IMR-90 (cell line): ENCODE data around the gene PTGES2. TPM values are rescaled to one million over a fixed set of nuclear protein-coding genes. Genes with fewer than 3 reads are reported as not detected.

Experiments used
- ATAC-seq: fragments of 200-7000 bp; cut with Tn5 transposase; 2 replicates; pipeline ENCODE4 v1.9.1; 2020; ENCODE audit warnings: low read depth, mild to moderate bottlenecking, moderate library complexity
- BruUV-seq: library from RNA; stranded (reverse); fragments of 400-500 nt; replicated peaks from 2 replicates; lab custom pipeline; 2021; lab: Mats Ljungman, UMichigan
- CTCF ChIA-PET: fragments of 300-600 bp; formaldehyde crosslinking; extraction: SDS; loops from one replicate; lab custom pipeline; 2021; ENCODE audit warnings: antibody characterized with exemption; lab: Yijun Ruan, JAX
- POLR2A ChIA-PET: fragments of 300-600 bp; sonication (Branson Sonifier 250); formaldehyde crosslinking; loops from one replicate; lab custom pipeline; 2022; ENCODE audit warnings: antibody characterized with exemption; ENCODE audit not compliant: unreplicated experiment; lab: Charles Lee
- DNase-seq: peaks from one replicate; pipeline ENCODE4 v3.0.0; 2013
- H2AFZ ChIP-seq: replicated peaks from 2 replicates; pipeline ENCODE3; 2013; ENCODE audit warnings: low read length, mild to moderate bottlenecking; ENCODE audit not compliant: poor library complexity
- H2AK5ac ChIP-seq: 2 replicates; pipeline ENCODE4 v1.6.1; 2013; ENCODE audit warnings: low read depth, low read length, inconsistent platforms
- H2AK9ac ChIP-seq: replicated peaks from 2 replicates; pipeline ENCODE3; 2013; ENCODE audit warnings: mild to moderate bottlenecking, low read depth, low read length, moderate library complexity; ENCODE audit not compliant: poor library complexity
- H2BK120ac ChIP-seq: 2 replicates; pipeline ENCODE4 v1.6.1; 2013; ENCODE audit warnings: low read depth, low read length, inconsistent platforms
- H2BK15ac ChIP-seq: 3 replicates; pipeline ENCODE4 v1.6.1; 2013; ENCODE audit warnings: low read depth, low read length, inconsistent platforms
- H2BK20ac ChIP-seq: 2 replicates; pipeline ENCODE4 v1.6.1; 2013; ENCODE audit warnings: low read depth, mild to moderate bottlenecking, inconsistent platforms, low read length, moderate library complexity
- H2BK5ac ChIP-seq: 2 replicates; pipeline ENCODE4 v1.6.1; 2013; ENCODE audit warnings: mild to moderate bottlenecking, low read depth, low read length, inconsistent platforms; ENCODE audit not compliant: poor library complexity, severe bottlenecking
- H3K14ac ChIP-seq: replicated peaks from 2 replicates; pipeline ENCODE4 v1.6.1; 2013; ENCODE audit warnings: low read depth, low read length, inconsistent platforms
- H3K18ac ChIP-seq: 2 replicates; pipeline ENCODE4 v1.6.1; 2013; ENCODE audit warnings: low read depth, low read length, control low read depth
- H3K23ac ChIP-seq: 2 replicates; pipeline ENCODE4 v1.6.1; 2013; ENCODE audit warnings: low read depth, low read length, inconsistent platforms
- H3K27ac ChIP-seq: 2 replicates; pipeline ENCODE4 v1.5.1; 2013; ENCODE audit warnings: mild to moderate bottlenecking, control low read depth, low read length; ENCODE audit not compliant: insufficient read depth
- H3K27me3 ChIP-seq: 2 replicates; pipeline ENCODE4 v1.6.1; 2013; ENCODE audit warnings: low read length; ENCODE audit not compliant: control insufficient read depth, insufficient read depth
- H3K36me3 ChIP-seq: 2 replicates; pipeline ENCODE4 v1.6.1; 2013; ENCODE audit warnings: low read length, mixed read lengths; ENCODE audit not compliant: control insufficient read depth, insufficient read depth
- H3K4ac ChIP-seq: 2 replicates; pipeline ENCODE4 v1.6.1; 2013; ENCODE audit warnings: low read depth, low read length, inconsistent platforms
- H3K4me1 ChIP-seq: 2 replicates; pipeline ENCODE4 v1.6.1; 2013; ENCODE audit warnings: low read length, mixed read lengths; ENCODE audit not compliant: control insufficient read depth, insufficient read depth
- H3K4me2 ChIP-seq: 2 replicates; pipeline ENCODE4 v1.6.1; 2013; ENCODE audit warnings: low read depth, mild to moderate bottlenecking, control low read depth, low read length, moderate library complexity
- H3K4me3 ChIP-seq: 2 replicates; pipeline ENCODE4 v1.5.1; 2013; ENCODE audit warnings: low read depth, mild to moderate bottlenecking, control low read depth, low read length, moderate library complexity; ENCODE audit not compliant: insufficient read depth
- H3K56ac ChIP-seq: 2 replicates; pipeline ENCODE4 v1.6.1; 2013; ENCODE audit warnings: low read length, inconsistent platforms; ENCODE audit not compliant: insufficient read depth; ENCODE audit errors: extremely low read depth
- H3K79me1 ChIP-seq, 2 experiments: 2 replicates each; pipeline ENCODE4 v1.6.1; 2013; ENCODE audit warnings: low read length in 2 of 2, inconsistent platforms in 1 of 2, low read depth in 1 of 2
- H3K9ac ChIP-seq: 2 replicates; pipeline ENCODE4 v1.6.1; 2013; ENCODE audit warnings: low read depth, low read length, control low read depth
- H3K9me1 ChIP-seq: 2 replicates; pipeline ENCODE4 v1.6.1; 2013; ENCODE audit warnings: low read length, inconsistent platforms; ENCODE audit not compliant: insufficient read depth
- H3K9me3 ChIP-seq: 2 replicates; pipeline ENCODE4 v1.6.1; 2013; ENCODE audit warnings: low read length; ENCODE audit not compliant: control insufficient read depth, insufficient read depth
- H4K20me1 ChIP-seq: 2 replicates; pipeline ENCODE4 v1.6.1; 2013; ENCODE audit warnings: low read length, inconsistent platforms; ENCODE audit not compliant: insufficient read depth
- H4K5ac ChIP-seq: 2 replicates; pipeline ENCODE4 v1.6.1; 2013; ENCODE audit warnings: mild to moderate bottlenecking, low read depth, low read length, control low read depth
- H4K8ac ChIP-seq, 2 experiments: 2 replicates each; pipeline ENCODE4 v1.6.1; 2013; ENCODE audit warnings: low read depth in 2 of 2, low read length in 2 of 2, control low read depth in 1 of 2, inconsistent platforms in 1 of 2
- H4K91ac ChIP-seq: 2 replicates; pipeline ENCODE4 v1.6.1; 2013; ENCODE audit warnings: low read depth, low read length, inconsistent platforms; ENCODE audit not compliant: insufficient read depth
- BHLHE40 ChIP-seq: fragments of 150-350 bp; IDR thresholded peaks from 2 replicates; pipeline ENCODE4 v1.6.1; 2016; ENCODE audit warnings: mild to moderate bottlenecking, low read depth, low read length
- MAZ ChIP-seq: IDR thresholded peaks from 2 replicates; pipeline ENCODE4 v1.6.1; 2012; ENCODE audit warnings: low read depth, mild to moderate bottlenecking, low read length, improper control_type of control experiment, moderate library complexity, borderline replicate concordance
- NFE2L2 ChIP-seq: fragments of 150-350 bp; IDR thresholded peaks from 2 replicates; pipeline ENCODE4 v1.6.1; 2016; ENCODE audit warnings: low read depth, mild to moderate bottlenecking, low read length
- POLR2A ChIP-seq: IDR thresholded peaks from 2 replicates; pipeline ENCODE4 v1.6.1; 2012; ENCODE audit warnings: mild to moderate bottlenecking, low read depth, low read length
- RFX5 ChIP-seq: IDR thresholded peaks from 2 replicates; pipeline ENCODE4 v1.8.0; 2012; ENCODE audit warnings: low read depth, mild to moderate bottlenecking, low read length, moderate library complexity
- USF2 ChIP-seq: fragments of 150-350 bp; IDR thresholded peaks from 2 replicates; pipeline ENCODE4 v1.6.1; 2017; ENCODE audit warnings: mild to moderate bottlenecking, antibody characterized with exemption, low read length, low read depth
- WGBS, 2 experiments: methylation state at CpG; one replicate each; pipeline versions ENCODE4 v1.1.5 to v1.1.7; 2013; ENCODE audit warnings: missing lambda C conversion rate in 2 of 2; ENCODE audit not compliant: insufficient read length in 1 of 2; ENCODE audit errors: extremely low coverage in 2 of 2; 5-methylcytosine and 5-hydroxymethylcytosine counted together
- dilution Hi-C: fragments of 300-500 bp; cut with HindIII; formaldehyde crosslinking; loops from one replicate; pipeline ENCODE4 v1.14.3; 2018; ENCODE audit warnings: low sequenced_read_pairs; ENCODE audit not compliant: unreplicated experiment
- in situ Hi-C: fragments of 300-500 bp; cut with MboI; formaldehyde crosslinking; loops from 3 replicates; pipeline ENCODE4 v1.14.3; 2019; ENCODE audit warnings: low sequenced_read_pairs, inconsistent platforms, mixed read lengths
- intact Hi-C: fragments of 100-400 bp; cut with micrococcal nuclease; formaldehyde crosslinking; loops from 2 replicates; pipeline ENCODE4 v1.10.0; 2022
- polyA plus RNA-seq, 3 experiments: library from polyadenylated mRNA; depleted of rRNA; stranded (reverse); fragments of >200 nt; gene quantifications; 2 replicates each; pipeline ENCODE4 v1.2.3, GENCODE V29; 2012; ENCODE audit warnings: low replicate concordance in 1 of 3
- total RNA-seq: library from RNA; depleted of rRNA; stranded (reverse); fragments of >200 nt; gene quantifications from 2 replicates; pipeline ENCODE4 v1.2.3, GENCODE V29; 2012

The PTGES2 gene
- total and polyA plus RNA-seq, 2 of the 4 experiments (the other 2 are of a cell fraction), result 100 to 107 TPM

DNA sequence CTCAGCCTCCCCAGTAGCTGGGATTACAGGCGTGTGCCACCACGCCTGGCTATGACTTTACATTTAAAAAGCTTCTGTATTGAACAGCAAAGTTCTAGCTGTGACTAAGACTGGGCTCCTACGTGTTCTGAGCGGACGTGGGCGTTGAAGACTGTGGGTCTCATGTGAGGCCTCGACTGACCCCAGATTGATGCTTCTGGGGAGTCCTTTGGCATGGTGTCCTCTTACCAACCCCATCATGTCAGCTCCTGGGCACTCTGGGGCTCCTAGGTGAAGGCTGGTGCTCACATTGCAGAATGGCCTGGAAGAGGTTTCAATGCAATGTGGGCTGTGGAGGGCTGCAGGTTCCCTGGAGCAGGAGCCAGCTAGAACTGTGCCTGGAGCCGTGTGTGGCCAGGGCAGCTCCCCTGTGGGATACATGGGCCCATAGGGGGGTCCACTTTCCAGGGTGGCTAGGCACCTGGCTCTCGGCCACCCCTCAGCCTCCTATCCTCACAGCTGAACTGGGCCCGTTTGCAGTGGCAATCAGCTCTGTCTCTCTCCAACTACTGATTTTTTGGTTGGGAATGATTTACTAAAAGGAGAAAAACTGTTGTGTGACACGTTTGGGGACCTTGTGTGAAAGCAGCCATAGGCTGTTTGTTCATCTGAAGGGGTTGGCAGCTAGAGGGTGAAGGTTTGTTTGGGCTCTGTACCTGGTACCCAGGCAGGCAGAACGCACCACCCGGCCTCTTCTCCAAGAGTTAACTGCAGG is 29.8 kb downstream of the PTGES2 start:
- POLR2A ChIA-PET, result no interaction called here
- TF ChIP-seq NFE2L2, result no peak
- TF ChIP-seq BHLHE40, result no peak
- no peak for TF ChIP-seq POLR2A
- TF ChIP-seq USF2, result no peak
- TF ChIP-seq MAZ, result no peak
- no peak for TF ChIP-seq RFX5
- intact Hi-C loops (loop anchor here (5.0 kb wide), 1 partner anchor 155 kb away; no protein-coding TSS in a partner anchor), in situ Hi-C loops (loop anchor here (5.0 kb wide), 1 partner anchor 160 kb away; the partner anchor contains the start of gene DPM2), dilution Hi-C loops (no loop called here)
- peak overlapping the region in 1 of 2 experiments; percentile 91; a peak in 2 of 4 replicates for H4K8ac ChIP-seq
- H3K4me2 ChIP-seq, result peak overlapping the region; percentile 61
- CTCF ChIA-PET, result interaction anchor here (3.2 kb wide), 1 partner anchor 20 kb away, joined by 16 read pairs; no protein-coding TSS in a partner anchor
- 87% methylated on average over 7 of the region's 13 CpGs; no CpG with 5 or more reads in 1 of the 2 experiments for WGBS, 2 experiments
- ATAC-seq (no peak), DNase-seq (no peak)
- no peaks in the 10 kb centered on the region for H3K9me3 ChIP-seq
- no peaks in the 10 kb centered on the region for H3K27me3 ChIP-seq
- peaks cover 39% of the 10 kb centered on the region for H3K4me1 ChIP-seq
- H2BK5ac ChIP-seq, result peak overlapping the region; percentile 86
- peak overlapping the region; percentile 83; the same call in 2 of the 3 replicates for H2BK15ac ChIP-seq
- H2AK5ac ChIP-seq, result peak overlapping the region; percentile 95
- H3K79me1 ChIP-seq, result peaks cover 35 to 88% of the 10 kb centered on the region in 2 experiments
- peaks cover 31% of the 10 kb centered on the region; the same call in 1 of the 2 replicates for H3K9me1 ChIP-seq
- peak overlapping the region; percentile 80 for H2BK20ac ChIP-seq
- peaks cover 35% of the 10 kb centered on the region for H4K20me1 ChIP-seq
- peak overlapping the region; percentile 84 for H2BK120ac ChIP-seq
- peaks cover 17% of the 10 kb centered on the region for H3K36me3 ChIP-seq
- peak overlapping the region; percentile 78 for H3K27ac ChIP-seq
- H3K23ac ChIP-seq, result peak overlapping the region; percentile 57
- no TSS peak for BruUV-seq
- peak overlapping the region; percentile 41 for H4K5ac ChIP-seq
- peak overlapping the region; percentile 59 for H3K18ac ChIP-seq
- no peak overlapping the region for H3K4me3 ChIP-seq
- peak overlapping the region; percentile 96 for H2AFZ ChIP-seq
- H2AK9ac ChIP-seq, result peak overlapping the region; percentile 99
- H3K56ac ChIP-seq, result peak overlapping the region; percentile 82; the same call in 1 of the 2 replicates
- H3K9ac ChIP-seq, result peak overlapping the region; percentile 42
- peak overlapping the region; percentile 92 for H3K4ac ChIP-seq
- peak overlapping the region; percentile 77 for H4K91ac ChIP-seq
- H3K14ac ChIP-seq, result peak overlapping the region; percentile 95
